Measurements from ENCODE around the gene CLIC3.

The CLIC3 gene

GRCh38 chr9:137030538-137031527 lies 34.5 kb upstream of the CLIC3 start:
- no peak for DNase-seq (ENCODE audit: low read depth)

GRCh38 chr9:137030006-137030405 lies 33.6 kb upstream of the CLIC3 start:
- DNase-seq (ENCODE audit: low read depth): no peak

- peak; percentile 50 for DNase-seq (ENCODE audit: low read depth)
Observed at GRCh38 chr9:137029058-137029936, 32.9 kb upstream of the CLIC3 start.

DNA sequence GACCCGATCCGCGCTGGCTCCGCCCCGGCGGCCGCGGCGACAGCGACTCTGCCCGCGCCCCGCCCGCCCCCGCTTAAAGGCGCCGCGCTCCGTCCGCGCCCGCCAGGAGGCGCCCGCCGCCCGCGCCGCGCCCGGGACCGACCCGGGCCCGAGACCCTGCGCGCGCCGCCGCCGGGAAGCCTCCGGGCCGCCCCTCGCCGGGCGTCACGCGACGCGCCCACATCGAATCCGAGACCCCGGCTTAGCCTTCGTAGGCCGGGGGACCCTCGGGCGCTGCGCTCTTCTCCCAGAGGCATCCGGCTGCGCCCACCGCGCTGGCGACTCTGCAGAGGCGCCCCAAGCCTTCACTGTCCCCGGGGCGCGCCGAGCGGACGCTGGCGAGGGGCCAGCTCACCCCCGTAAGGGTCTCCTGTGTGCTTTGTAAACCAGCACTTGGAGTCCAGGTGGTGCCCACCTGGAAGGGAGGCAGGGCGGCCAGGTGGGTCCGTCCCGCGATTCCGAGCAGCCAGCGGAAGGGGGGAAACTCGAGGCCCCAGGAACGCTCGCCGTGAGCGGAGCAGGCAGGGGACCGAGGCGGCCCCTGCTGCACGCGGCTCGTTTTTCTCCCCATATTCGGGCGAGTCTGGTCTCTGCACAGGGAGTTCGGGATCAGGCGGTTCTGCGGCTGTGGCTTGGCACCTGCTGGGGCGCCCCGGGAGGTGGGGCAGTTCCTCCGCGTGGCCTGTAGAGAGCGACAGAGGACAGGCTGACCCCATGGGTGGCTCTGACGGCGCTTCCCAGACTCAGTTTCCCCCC lies 32.1 kb upstream of the CLIC3 start:
- peak; percentile 43 for DNase-seq (ENCODE audit: low read depth)

DNA sequence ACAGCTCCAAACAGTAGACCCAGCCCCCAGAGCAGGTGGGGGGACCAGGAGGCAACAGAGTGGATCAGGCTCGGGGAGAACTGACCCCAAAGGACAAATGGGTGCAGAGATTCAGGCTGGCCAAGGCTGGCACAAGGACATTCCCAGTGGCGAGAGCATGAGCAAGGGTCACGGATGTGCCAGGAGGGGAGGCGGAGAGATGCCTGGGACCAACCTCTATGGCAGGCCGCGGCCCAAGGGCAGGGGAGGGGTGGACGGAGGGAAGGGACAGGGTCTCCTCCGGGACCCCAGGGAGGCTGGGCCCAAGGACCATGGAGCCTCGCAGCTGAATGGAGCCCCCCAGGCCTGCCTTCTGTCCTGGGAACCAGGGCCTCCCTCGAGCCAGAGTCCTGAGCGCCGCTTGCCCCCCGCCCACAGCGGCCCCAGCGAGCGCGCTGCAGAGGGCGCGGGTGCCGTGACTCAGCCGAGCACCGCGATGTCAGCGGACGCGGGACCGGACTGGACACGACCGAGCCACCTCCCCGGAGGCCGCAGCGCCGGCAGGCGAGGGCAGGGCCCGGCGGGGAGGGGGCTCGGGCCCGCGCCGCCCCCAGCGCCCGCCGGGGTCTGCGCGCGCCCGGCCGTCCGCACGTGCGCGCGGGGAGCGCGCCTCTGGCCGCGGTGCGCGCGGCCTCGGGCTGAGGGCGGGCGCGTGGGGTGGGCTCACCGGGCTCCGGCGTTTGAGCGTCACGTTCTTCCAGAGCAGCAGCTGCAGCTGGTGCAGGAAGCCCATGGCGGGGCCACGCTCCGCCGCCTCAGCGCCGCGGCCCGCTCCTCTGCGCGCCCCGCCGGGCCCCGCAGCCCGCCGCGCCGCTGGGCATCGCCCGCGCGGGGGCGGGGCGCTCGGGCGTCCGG lies 31.2 kb upstream of the CLIC3 start, which contains the start of gene ABCA2:
Gene ABCA2, minus strand, starts transcription at position 869 of the 894 bp plus-strand sequence. Its CDS starts 97 bp downstream, at position 772.
- no peak for DNase-seq (ENCODE audit: low read depth)

GRCh38 chr9:137026828-137027227 lies 30.5 kb upstream of the CLIC3 start:
- DNase-seq (ENCODE audit: low read depth): no peak

GRCh38 chr9:137026384-137026783 lies 30.0 kb upstream of the CLIC3 start:
- DNase-seq (ENCODE audit: low read depth): no peak

DNA sequence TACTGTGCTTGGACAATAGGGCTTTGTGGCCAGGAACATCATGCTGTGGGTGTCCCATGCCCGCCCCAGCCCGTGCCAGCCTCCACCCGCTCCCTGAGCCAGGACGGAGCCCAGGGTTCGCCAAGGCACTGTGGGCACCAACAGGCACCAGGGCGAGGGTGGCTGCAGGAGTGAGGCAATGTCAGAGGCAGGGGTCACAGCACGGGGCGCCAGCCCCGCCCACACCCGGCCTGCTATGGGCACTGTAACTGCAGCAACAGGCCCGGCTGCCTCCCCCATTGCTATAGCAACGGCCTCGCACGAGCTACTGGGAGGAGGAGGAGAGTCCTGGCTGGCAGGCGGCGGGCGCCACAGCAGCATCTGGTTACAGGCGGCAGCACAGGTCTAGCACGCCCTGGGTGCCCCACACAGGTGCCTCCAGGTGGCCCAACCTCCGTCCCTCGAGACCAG lies 29.2 kb upstream of the CLIC3 start:
- DNase-seq (ENCODE audit: low read depth): no peak

GRCh38 chr9:137023583-137023991 lies 27.2 kb upstream of the CLIC3 start:
- DNase-seq (ENCODE audit: low read depth): no peak

- DNase-seq (ENCODE audit: low read depth): no peak
Observed at GRCh38 chr9:137023157-137023556, 26.8 kb upstream of the CLIC3 start.

- no peak for DNase-seq (ENCODE audit: low read depth)
Observed at GRCh38 chr9:137022662-137023008, 26.3 kb upstream of the CLIC3 start.

DNA sequence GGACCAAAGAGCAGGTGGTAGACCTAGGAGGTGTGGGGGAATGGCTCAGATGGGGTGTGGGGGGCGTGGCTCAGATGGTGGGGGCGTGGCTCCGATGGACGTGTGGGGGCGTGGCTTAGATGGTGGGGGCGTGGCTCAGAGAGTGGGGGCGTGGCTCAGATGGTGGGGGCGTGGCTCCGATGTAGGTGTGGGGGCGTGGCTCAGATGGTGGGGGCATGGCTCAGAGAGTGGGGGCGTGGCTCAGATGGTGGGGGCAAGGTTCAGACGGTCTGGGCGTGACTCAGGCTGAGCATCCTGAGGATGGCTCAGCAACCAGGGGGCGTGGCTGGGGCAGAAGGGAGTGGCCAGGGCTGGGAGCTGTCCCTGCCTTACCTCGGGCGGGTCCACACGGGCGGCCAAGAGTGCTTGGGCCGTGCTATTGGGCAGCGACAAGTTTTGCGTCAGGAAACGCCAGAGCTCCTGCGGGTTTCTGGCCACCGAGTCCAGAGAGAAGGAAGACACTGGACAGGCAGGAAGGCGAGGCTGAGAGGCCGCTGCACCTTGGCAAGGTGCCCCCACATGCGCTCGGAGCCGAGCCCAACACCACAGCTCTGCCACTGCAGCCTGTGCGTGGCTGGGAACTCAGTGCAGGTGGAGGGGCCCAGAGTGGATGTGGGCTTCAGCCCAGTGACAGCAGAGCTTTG lies 25.8 kb upstream of the CLIC3 start:
- peak; percentile 48 for DNase-seq (ENCODE audit: low read depth)

GRCh38 chr9:137021568-137021978 lies 25.2 kb upstream of the CLIC3 start:
- no peak for DNase-seq (ENCODE audit: low read depth)

- DNase-seq (ENCODE audit: low read depth): no peak
Observed at GRCh38 chr9:137020771-137021567, 24.6 kb upstream of the CLIC3 start.

GRCh38 chr9:137019891-137020683 lies 23.7 kb upstream of the CLIC3 start:
- no peak for DNase-seq (ENCODE audit: low read depth)

DNA sequence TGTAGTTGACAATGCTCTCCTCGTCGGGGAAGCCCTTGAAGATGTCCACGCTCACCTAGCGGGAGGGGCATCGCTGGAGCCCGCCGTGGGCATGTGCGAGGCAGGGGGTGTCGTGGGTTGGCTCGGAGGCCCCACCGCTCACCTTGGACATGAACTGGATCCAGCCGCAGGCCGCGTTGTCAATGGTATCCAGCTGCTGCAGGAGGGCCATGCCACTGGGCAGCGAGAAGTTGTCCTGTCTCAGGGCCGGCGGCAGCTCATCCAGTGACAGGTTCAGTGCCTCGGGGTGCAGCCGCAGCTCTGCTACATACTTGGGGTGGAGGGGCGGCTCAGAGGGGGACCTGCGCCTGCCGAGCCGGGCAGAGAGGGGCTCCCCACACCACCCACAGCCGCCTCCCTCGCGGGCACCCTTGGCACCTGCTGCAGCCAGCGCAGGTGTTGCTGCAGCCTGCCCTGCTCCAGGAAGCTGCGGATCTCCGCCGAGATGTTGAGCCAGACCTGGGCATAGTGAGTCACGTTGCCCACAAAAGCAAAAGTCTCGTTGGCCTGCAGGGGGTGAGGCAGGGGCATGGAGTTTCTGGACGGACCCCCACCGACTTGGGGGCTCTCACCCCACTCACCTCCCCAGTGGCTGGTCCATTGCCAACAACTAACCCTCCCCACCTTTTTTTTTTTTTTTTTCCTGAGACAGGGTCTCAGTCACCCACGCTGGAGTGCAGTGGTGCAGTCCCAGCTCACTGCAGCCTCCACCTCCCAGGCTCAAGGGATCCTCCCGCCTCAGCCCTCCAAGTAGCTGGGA lies 22.6 kb upstream of the CLIC3 start:
- DNase-seq (ENCODE audit: low read depth): no peak

DNA sequence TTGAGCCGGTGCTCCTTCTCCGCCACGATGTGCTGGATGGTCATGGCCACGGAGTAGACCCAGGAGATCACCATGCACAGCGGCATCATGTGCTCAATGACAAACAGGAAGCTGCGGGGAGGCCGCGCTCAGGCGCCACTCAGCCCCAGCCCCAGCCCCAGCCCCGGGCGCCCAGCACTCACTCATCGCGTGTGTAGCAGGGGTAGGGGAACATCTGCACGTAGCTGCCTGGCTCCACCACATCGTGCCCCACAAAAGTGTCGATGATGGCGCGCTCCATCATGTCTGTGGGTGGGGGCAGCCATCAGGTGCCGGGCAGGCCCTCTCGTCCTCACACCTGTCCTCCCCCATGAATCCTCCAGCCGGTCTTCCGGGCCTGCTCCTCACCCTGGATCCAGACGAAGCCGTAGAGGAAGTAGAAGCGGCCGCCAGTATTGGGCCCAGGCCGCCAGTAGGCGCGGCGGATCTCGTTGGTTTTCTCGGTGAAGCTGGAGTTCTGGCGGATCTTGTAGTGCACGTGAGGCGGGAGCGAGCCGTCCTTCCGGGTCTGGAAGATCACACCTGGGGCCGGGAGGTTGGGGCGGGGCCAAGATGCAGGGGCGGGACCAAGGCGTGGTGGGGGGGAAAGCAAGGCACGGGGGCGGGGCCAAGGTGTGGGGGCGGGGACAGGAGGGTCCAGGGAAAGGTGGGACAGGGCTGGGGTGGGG lies 21.6 kb upstream of the CLIC3 start:
- DNase-seq (ENCODE audit: low read depth): no peak
